ENCODE results near the gene SYTL2.

DNA sequence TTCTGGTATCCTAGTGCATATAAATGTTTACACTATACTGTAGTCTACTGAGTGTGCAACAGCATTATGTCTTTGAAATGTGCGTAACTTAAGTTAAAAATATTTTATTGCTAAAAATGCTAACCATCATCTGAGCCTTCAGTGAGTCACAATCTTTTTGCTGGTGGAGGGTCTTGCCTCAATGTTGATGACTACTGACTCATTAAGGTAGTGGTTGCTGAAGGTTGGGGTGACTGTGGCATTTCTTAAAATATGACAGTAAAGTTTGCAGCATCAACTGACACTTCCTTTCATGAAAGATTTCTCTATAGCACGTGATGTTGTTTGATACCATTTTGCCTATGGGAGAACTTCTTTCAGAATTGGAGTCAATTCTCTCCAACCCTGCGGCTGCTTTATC is 137.5 kb downstream of the SYTL2 start:
- TF ChIP-seq CTCF (conservative IDR thresholded peaks at IDR 0.05; ENCODE audit: low read depth, low read length) (no peak), EZH2 (IDR thresholded peaks at IDR 0.05; ENCODE audit: low read length, unreplicated experiment) (no peak), EZH2phosphoT487 (IDR thresholded peaks at IDR 0.05; ENCODE audit: borderline replicate concordance, low read length) (no peak)

Measured in PC-3 (cell line).